ENCODE data around the gene RXRG.

GRCh38 chr1:165387961-165388360 lies 57.0 kb downstream of the RXRG start:
- TF ChIP-seq EZH2 (IDR thresholded peaks at IDR 0.05; ENCODE audit: borderline replicate concordance, low read length) (no peak), CTCF (IDR thresholded peaks at IDR 0.05; ENCODE audit: low read length) (no peak)
